ENCODE results near the gene ATOH8.
A peak's percentile ranks its signal among the peaks of the same experiment; 100 is the strongest.

The ATOH8 gene

DNA sequence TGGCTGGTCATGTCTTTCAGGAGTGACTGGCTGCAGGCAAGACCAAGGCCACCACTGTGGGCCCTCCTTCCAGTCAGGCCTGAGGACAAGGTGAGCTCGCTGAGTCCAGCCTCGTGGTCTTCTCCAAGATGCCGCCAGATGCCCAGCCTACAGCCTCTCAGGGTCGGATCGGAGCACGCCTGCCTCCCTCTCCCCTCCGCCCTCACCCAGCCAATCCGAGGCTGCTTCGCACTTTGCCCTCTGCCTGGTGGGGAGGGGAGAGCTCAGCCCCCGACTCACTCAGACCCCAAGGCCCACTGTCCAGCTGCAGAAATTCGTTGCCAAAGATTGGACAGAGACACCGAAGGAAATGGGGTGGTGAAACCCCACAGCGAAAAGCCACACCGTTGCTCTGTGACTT lies 33.1 kb downstream of the ATOH8 start:
- DNase-seq (ENCODE audit: low spot score) = no peak

DNA sequence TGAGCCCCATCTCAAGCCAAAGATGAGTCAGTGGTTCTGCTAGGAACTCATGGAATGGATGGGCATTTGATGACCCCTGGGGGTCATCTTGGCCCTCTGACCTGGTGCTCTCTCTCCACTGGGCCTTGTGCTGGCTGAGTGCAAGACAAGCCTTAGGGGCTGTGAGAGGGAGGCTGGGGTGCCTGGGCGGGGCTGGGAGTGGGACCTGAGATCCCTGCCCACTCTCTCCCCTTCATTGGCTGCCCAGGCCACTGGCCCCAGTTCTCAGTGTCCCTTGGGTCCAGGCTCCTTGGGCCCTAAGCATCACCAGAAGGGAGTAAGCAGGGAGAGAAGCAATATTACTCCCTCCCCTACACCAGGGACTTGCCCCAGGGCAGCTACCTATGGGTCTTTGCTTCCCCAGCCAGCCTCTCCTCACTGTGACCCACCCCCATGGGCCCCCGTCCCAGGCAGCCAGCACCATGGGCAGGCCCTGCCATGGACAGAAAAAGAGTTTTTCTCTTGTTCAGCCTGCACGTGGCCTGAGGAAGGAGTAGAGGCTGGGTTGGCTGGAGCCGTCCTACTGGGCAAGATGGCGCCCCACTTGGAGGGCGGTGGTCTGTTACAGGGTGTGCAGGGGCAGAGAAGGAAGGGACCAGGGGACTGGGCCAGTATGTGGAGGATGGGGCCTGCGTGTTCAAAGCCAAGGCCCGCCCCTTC lies 33.6 kb downstream of the ATOH8 start:
- no peak for DNase-seq (ENCODE audit: low spot score)

DNA sequence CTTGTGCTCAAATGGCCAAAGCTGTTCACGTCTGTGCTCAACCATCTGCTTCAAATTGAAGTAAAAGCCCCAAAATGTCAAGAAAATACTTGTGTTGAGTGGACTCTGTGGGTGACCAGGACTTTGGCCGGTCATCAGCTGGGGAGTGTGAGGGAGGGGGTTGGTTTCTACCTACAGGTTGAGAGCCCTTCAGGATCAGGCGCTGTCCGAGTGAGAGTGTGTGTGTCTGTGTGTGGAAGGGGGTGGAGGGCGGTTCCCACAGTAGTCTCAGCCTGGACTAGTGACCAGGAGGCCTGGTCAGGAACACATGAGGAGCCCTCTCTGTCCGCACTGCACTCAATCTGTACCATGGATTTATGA lies 34.2 kb downstream of the ATOH8 start:
- no peak for DNase-seq (ENCODE audit: low spot score)

DNA sequence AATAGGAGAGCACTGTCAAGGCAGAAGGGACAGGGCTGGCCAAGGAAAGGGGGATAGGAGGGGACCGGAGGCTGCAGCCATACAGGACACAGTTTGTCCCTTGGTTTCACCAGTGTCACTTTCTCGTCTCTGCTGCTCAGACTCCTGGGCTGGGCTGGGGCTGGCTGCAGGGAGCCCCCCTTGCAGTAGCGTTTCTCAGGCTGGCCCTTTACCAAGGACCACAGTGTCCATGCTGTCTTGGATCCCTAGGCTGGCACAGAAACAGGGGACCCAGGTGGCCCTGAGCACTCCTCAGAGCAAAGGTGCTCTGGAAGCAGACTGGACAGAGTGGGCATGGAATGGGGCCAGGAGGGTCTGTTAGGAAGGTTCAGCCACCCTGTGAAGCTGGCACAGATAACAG lies 34.8 kb downstream of the ATOH8 start:
- DNase-seq (ENCODE audit: low spot score) = no peak

DNA sequence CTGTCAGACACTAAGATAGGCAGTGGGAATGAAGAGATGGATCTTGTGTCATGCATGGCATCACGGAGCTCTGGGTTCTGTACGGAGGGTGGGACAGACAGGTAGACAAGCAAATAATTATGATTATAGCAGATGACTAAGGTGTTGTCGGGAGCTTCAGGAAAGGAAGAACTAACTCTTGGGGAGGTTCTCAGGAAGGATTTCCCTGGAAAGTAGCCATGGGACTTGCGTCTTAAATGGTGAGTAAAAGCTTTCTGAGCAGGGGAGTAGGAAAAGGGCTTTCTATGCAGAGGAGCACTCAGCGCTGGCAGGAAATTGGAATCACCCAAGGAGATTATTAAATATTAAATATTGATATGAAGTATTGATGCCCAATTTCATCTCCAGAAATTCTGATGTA lies 35.5 kb downstream of the ATOH8 start:
- no peak for DNase-seq (ENCODE audit: low spot score)

DNA sequence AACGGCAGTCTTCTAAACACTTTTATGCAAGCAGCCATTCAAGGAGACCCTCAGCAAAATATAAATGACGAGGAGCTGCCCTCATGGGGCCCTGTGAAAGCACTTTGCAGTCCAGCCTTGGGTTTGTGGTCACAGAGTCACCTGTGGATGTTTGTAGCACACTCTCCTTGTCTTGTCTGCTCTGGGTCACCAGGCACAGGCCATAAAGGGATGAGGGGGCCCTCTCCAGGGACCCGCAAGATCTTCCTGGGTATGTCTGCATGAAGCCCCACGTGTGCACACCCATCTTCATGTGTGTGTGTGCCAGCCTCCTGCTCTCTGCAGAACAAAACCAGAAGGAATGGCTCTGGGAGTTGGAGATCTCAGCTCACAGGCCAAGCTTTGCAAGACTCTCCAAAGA lies 36.2 kb downstream of the ATOH8 start:
- no peak for DNase-seq (ENCODE audit: low spot score)

DNA sequence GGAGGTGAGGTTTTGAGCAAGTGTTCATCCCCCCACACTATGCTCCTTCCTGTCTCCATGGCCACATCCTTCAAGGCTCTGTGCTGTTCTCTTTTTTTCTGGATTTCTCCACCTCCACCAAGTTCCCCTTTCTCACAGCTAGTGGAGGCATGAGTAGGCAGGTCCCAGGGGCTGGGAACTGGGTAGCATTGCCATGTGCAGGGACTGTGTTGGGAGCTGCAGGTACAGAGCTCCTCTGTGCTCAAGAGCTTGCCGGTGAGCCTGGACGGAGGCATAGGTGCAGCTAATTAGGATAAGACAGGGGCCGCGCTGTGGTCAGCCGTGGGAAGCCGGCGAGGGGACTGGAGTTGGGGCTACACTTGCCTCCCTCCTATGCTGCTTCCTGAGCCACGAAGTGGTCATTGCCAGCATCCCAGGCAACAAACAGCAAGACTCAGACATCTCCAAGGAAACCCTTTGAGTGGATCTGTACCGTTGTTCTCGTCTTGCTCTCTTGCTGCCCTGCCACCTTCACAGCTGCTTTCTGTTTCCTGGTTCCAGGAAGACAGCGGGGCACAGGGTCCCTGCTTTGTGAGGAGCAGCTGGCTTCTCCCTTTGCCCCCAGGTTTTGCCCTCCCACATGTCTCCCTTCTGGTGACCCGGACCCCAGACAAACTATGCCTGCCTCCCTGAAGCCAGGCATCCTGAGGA lies 36.9 kb downstream of the ATOH8 start:
- DNase-seq (ENCODE audit: low spot score) = no peak

DNA sequence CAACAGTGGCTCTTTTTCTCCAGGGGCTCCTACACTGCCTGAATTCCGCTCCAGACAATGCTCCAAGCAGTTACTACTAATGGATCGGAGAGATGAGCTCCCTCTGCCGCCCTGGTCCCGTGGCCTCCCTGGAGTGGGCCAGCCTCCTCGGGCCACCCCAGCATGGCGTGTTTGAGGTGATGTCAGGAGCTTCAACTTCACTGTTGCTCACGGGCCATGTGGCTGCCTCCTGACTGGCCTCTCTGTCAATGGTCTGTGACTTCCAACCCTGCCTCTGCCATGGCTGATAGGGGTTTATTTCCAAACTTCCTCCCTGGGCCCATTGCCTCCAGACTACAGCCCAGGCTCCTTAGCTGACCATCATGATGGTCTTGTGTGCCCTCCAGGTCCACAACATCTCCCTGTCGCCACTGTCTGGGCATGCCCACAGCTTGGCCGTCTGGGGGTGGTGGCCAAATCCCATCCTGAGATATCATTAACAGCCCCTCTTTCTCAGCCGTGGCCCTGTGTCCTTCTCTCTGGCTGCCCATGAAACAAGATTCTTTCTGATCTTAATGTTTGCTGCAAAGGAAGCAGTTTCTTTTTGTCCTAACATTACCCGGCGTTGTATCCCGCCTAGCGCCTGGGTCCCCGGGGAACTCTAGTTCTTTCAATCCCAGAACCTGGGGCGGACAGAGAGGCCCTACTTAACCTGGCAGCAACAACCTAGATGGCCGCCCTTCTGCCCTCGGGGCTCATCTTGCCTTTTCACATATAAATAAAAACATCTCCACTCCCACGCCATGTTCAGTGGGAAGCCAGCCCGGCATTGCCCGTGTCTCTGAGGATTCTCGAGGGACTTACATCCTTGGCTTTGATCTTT lies 38.1 kb downstream of the ATOH8 start:
- DNase-seq (ENCODE audit: low spot score) = no peak

DNA sequence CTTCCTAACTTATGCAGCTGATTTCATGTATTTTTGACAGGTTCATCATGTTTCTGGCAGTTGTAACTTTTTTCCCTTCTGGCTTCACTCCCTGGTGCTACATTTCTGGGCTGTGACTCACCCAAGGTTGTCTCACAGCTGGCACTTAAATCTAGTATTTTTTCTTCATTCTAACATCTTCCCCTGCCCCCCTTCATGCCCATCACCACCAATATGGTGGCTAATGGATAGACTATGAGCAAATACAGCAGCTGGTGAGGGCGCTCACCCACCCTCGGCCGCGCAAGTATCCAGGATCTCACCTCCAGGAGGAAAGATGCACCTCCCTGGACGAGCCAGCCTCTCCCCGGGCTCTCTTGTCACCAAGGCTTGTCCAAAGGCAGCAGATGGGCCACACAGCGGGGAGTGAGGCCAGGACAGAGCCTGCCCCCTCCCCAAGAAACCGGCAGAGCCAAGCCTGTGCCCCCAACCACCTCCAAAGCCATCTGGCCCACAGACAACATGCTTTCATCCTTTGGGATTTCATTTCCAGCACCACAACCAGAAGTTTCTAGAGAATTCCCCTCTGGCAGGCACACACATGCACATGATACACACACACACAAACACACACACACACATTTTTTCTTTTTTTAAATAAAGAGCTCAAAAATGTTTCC lies 39.1 kb downstream of the ATOH8 start:
- DNase-seq (ENCODE audit: low spot score) = peak; percentile 69

DNA sequence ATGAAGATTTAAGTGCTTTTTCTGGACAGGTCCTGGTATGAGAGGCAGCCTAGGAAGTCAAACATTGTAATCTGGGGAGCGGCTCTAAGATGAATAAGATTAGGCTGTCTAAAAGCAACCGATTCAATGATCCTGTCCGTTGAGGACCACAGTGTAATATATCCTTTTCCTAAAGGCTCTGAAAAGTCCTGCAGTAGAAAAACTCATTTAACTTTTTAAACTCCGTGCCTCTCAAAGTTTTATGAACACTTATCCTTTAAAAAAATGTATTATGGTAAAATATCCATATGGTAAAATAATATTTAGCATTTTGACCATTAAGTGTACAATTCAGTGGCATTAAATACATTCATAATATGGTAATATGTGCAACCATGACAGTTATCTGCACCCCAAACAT lies 39.8 kb downstream of the ATOH8 start:
- no peak for DNase-seq (ENCODE audit: low spot score)

DNA sequence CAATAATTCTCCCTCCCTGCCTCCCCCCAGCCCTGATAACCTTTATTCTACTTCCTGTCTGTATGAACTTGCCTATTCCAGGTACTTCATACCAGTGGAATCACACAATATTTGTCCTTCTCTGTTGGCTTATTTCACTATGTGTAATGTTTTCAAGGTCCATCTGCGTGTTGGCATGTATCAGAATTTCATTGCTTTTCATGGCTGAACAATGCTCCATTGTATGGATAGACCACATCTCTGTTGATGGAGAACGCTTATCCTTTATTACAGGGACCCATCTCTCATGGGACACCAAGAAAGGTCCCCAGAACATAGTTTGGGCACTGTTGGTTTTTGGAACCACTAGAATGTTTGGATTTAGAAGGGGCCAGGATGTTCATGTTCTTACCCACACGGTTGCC lies 40.2 kb downstream of the ATOH8 start:
- DNase-seq (ENCODE audit: low spot score) = no peak

DNA sequence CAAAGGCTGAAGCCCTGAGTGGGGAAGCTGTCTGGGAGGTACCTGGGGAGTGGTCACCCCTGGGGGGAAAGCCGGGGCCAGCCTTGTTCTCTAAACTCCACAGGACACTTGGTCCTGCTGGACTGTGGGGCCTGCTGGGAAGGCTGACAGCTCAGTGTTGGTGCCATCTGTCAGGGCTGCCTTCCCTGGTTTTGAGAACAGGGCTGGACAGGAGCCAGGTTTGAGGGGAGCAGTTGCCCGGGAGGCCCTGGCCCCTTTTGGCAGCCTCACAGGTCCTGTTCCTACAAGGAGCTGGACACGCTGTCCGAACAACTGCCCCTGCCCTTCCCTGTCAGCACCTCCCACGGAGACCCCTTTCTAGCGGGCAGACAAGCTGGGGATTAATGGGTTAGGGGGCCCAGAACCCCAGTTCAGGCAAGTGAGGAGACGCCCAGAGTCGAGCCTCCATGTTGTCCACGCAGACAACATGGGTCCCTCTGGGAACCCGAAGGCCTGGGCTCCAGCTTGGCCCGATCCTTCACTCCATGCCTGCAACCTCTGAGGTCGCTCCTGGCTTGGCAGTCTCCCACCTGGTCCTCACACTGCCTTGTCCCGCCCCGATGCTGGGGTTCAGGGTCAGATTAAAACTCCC lies 40.8 kb downstream of the ATOH8 start:
- DNase-seq (ENCODE audit: low spot score) = no peak

DNA sequence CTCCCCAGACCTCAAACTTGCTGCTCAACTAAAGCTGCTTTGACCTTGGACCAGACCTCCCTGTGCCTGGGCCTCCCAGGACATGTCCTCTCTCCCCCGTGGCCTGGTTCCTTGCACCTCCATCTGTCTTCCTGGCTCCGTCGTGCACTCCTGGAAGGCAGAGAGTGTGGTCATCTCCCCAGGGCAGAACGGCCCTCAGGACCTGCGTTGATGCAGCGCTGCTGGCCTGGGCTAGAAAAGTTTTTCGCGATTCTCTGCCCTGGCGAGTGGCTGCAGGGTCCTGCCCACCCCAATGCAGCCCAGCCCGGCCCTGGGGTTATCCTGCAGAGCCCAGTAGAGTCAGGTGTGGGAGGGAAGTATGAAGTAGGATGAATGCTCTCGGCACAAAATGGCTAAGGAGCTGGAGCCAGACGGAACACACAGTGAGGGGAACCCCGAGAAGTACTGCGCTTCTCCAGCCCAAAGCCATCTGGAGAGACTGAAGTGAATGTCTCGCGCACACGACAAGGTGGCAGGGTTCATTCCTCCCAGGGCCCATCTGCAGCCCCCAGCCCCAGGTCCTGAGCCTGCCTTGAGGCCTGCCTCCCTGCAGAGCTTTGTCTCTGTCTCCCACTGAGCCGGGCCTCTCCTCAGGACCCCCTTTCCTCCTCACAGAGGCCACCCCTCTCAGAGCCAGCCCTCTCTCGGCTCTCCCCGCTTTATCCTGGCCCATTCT lies 41.7 kb downstream of the ATOH8 start:
- DNase-seq (ENCODE audit: low spot score) = no peak

DNA sequence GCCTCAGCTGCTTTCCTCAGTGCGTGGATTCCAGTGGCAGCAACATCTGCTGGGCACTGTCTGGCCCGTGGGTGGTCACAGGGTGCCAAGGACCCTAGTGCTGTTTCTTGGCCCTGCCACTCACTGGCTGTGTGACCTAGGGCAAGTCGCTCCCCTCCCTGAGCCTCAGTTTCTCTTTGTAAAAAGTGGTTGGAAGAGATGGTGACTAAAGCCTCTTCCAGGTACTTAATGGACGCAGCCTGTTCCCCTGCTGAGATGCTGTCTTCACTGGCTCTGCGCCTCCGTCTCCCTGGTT lies 42.2 kb downstream of the ATOH8 start:
- DNase-seq (ENCODE audit: low spot score) = no peak

DNA sequence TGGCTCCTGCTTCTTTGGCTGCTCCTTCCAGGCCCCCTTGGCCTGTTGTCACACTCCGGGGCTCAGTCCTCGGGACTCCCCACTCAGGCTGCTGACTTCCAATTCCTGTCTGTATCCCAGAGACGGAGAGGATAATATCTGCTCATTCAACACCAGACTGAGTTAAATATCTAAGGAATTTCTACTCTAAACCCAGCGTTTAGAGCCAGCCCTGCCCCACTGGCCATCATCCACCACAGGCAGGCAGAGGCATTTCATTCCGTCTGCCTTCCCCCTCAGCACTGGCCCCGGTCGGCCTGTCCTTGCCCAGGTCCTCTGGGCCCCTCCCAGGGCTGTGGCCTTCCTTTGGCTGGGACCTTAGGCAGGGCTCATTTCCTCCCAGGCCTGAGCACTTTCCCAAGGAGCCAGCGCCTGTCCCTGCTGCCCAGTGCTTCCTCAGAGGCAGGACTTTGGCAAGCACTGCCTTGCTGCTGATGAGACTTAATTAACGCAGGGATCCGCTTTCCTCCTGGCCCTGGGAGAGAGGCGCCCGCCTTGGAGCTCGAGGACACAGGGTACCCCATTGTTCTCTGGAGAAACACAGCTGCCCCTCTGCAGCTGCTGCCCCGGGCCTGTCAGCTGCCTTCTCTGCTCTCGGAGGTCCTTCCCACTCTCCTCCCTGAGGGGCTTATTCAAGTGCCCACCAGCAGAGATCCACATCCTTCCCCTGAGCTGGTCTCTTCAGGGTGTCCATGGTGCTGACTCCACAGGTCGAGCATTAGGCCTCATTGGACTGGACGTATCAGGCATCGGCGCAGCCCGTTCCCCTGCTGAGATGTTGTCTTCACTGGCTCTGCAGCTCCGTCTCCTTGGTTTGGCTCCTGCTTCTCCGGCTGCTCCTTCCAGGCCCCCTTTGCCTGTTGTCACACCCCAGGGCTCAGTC lies 42.8 kb downstream of the ATOH8 start:
- no peak for DNase-seq (ENCODE audit: low spot score)

DNA sequence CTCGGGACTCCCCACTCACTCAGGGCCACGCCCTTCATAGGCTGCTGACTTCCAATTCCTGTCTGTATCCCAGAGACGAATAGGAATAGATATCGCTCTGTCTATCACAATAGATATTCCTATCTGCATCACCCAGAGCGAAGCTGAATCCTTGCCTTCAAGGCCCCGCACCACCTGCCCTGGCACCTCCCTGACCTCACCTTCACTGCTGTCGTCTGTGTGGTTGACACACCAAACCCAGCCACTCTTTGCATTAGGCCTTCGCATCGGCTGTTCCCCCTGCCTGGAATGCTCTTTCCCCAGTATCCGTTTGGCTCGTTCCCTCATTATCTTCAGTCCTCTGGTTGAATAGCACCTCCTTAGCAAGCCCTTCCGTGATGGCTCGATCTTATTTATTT lies 43.5 kb downstream of the ATOH8 start:
- DNase-seq (ENCODE audit: low spot score) = no peak

DNA sequence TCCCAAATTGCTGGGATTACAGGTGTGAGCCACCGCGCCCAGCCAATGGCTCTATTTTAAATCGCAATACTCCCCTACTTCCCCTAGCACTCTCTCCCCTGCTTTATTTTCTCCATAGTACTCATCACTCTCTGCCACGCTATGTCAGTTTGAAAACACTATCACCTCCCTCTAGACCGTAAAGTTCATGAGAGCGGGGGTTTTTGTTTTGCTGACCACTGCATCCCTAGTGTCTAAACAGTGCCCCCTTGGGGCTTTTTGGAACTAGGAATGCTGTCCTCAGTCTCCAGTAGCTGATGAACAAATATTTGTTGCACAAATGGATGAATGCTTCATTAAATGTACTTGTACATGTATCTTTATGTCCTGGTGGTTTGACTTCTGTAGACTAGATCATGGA lies 44.1 kb downstream of the ATOH8 start:
- peak; percentile 15 for DNase-seq (ENCODE audit: low spot score)

DNA sequence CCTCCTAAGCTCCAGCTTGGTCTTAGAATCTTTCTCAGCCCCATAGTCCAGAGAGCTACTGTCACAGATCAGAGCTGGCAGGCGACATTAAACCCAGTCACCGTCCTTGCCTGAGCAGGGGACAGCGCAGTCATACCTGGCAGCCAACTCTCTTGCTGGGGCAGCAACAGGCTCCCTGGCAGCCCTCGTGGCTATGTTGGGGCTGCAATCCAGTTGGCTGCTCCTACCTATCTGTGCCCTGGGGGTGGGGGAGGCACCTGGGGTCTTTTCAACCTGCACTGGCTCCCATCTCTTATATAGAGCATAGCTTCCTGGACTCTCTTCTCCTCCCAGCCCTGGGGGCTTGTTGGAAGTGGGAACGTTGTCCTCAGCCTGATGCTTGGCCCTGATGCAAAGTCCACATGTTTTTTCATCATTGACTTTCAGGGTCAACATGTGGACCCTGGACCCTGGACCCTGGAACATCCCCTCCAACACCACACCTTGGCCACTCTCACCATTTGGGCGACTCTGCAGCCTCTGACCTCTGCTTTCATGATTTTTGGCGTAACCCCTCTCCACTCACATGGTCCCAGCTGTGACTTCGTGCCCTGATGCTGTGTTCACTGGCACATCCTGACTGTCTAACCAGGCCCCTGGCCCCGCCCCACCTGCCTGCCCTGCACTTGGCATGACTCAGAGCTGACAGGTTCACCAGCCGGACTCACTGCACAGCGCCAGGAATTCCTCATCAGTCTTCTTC lies 45.6 kb downstream of the ATOH8 start:
- peak; percentile 85 for DNase-seq (ENCODE audit: low spot score)

DNA sequence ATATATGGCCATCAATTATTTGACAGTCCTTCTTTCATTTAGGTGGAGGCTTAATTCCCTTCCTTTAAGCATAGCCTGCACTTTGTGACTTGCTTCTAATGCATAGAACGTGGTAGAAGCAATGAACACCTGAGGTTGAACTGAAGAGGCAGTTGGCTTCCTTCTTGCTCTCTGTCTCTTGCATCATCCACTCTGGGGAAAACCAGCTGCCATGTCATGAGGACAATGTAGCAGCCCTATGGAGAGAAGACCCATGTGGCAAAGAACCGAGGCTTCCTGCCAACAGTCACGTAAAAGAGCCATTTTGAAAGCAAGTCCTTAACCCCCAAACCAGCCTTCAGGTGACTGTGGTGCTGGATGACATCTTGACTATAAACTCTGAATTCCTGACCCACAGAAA lies 46.8 kb downstream of the ATOH8 start:
- no peak for DNase-seq (ENCODE audit: low spot score)

DNA sequence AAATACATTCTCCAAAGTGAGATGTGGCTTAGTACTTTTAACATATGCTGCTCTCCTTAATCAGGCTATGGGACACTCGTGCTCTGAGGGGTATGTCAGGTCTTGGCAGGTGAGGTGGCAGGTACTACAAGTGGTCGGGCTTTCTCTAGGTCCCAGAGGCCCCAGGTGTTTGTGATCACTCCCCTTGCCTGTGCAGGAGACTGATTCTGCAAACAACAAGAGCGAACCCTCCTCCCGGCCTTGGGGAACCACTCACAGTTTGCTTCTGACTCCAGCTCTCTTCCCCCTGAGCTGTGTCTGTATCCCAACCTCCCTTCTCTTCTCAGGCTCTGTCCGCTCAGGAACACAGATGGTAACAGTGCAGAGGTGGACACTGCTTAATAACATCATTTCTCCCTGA lies 48.1 kb downstream of the ATOH8 start:
- DNase-seq (ENCODE audit: low spot score) = no peak

All from kidney tubule cell (primary cell).